RWPE1 (cell line): ENCODE measurements around the gene APRT.

Source experiments
- CTCF ChIA-PET: fragments of 350-600 bp; sonication (Branson Sonifier 250); formaldehyde crosslinking; extraction: SDS; loops from one replicate; lab custom pipeline; 2021; lab: Yijun Ruan, JAX
- POLR2A ChIA-PET: fragments of 400-600 bp; formaldehyde crosslinking; extraction: SDS; loops from one replicate; lab custom pipeline; 2020; ENCODE audit warnings: antibody characterized with exemption; ENCODE audit not compliant: low non-redundant PET; lab: Yijun Ruan, JAX
- DNase-seq: peaks from one replicate; pipeline ENCODE4 v3.0.0; 2012; ENCODE audit warnings: low spot score
- H3K27ac ChIP-seq: fragments of 450-650 bp; 2 replicates; pipeline ENCODE4 v1.5.1; 2017
- CTCF ChIP-seq: fragments of 450-650 bp; conservative IDR thresholded peaks from 2 replicates; pipeline ENCODE4 v1.5.1; 2017; ENCODE audit warnings: low read depth, mild to moderate bottlenecking

Gene APRT

GRCh38 chr16:88805340-88805715 is 6.4 kb downstream of the APRT start:
- POLR2A ChIA-PET, result no interaction called here

GRCh38 chr16:88804552-88805339 is 7.0 kb downstream of the APRT start:
- peak overlapping the region; percentile 98 for H3K27ac ChIP-seq
- ChIA-PET POLR2A (no interaction called here), CTCF (no interaction called here)
- peak; percentile 45 for DNase-seq
- TF ChIP-seq CTCF, result no peak

More at GRCh38 chr16:88805340-88805715, 6.4 kb downstream of the APRT start:
- peak overlapping the region; percentile 98 for H3K27ac ChIP-seq
- no peak for DNase-seq
- CTCF ChIA-PET, result no interaction called here
- TF ChIP-seq CTCF, result no peak

GRCh38 chr16:88804173-88804551 is 7.6 kb downstream of the APRT start:
- no peak for DNase-seq
- ChIA-PET CTCF (no interaction called here), POLR2A (no interaction called here)
- no peak for TF ChIP-seq CTCF
- peak overlapping the region; percentile 98 for H3K27ac ChIP-seq

GRCh38 chr16:88803264-88803987 is 8.3 kb downstream of the APRT start, which contains the start of gene CDT1:
Gene CDT1 (plus strand): TSS chr16:88803789. CDS start chr16:88803832, 43 bp downstream.
- TF ChIP-seq CTCF, result no peak
- POLR2A ChIA-PET, result no interaction called here
- peak; percentile 96 for DNase-seq
- peak within 1 kb of the TSS; percentile 98 for H3K27ac ChIP-seq
- CTCF ChIA-PET, result interaction anchor here (1.0 kb wide), 1 partner anchor 66 kb away, joined by 3 read pairs; no protein-coding TSS in a partner anchor

GRCh38 chr16:88800277-88800592 is 11.5 kb downstream of the APRT start:
- no peak for TF ChIP-seq CTCF
- DNase-seq, result no peak
- CTCF ChIA-PET, result interaction anchor here (0.8 to 1.9 kb wide), 3 partner anchors 13 to 716 kb away, joined by 3 to 5 read pairs (median 4); no protein-coding TSS in a partner anchor
- peak overlapping the region; percentile 31 for H3K27ac ChIP-seq
- POLR2A ChIA-PET, result no interaction called here

GRCh38 chr16:88799569-88800276 is 12.0 kb downstream of the APRT start:
- ChIA-PET CTCF (interaction anchor here (0.8 kb wide), 1 partner anchor 717 kb away, joined by 3 read pairs; no protein-coding TSS in a partner anchor), POLR2A (no interaction called here)
- peak overlapping the region; percentile 31 for H3K27ac ChIP-seq
- no peak for TF ChIP-seq CTCF
- DNase-seq, result no peak
